Pancreas (tissue), 10 donors: ENCODE data around the gene MIB2. TPM values are rescaled to one million over a fixed set of nuclear protein-coding genes. Genes with fewer than 3 reads are reported as not detected.

Source experiments
- ATAC-seq, 4 donors: fragments of 200-7000 bp; cut with Tn5 transposase; one replicate each; pipeline versions ENCODE4 v1.8.0 to v1.9.1; 2020; ENCODE audit warnings: mild to moderate bottlenecking in 4 of 4, moderate library complexity in 4 of 4
- DNase-seq, 6 donors: peaks; one replicate each; pipeline ENCODE4 v3.0.0-alpha.2; 2020
- FAIRE-seq: peaks from 2 replicates; lab custom pipeline; 2012; peaks lifted over from hg19 to GRCh38; lab: Jason Lieb, UNC
- H3K27ac ChIP-seq, 4 donors: fragments of 200-600 bp; sonication (generic); 1 replicate in 3 of 4; 2 replicates in 1 of 4; pipeline versions ENCODE4 v1.5.0 to v1.8.0; 2020
- H3K27me3 ChIP-seq, 4 donors: fragments of 200-600 bp; one replicate each; pipeline ENCODE4 v1.8.0; 2021
- H3K36me3 ChIP-seq, 3 donors: fragments of 200-600 bp; sonication (generic) in 1 of 3; one replicate each; pipeline versions ENCODE4 v1.5.0 to v1.8.0; 2020 to 2021
- H3K4me1 ChIP-seq, 3 donors: fragments of 200-600 bp; one replicate each; pipeline ENCODE4 v1.8.0; 2021
- H3K4me3 ChIP-seq, 4 donors: fragments of 200-600 bp; sonication (generic) in 2 of 4; one replicate each; pipeline versions ENCODE4 v1.5.0 to v1.8.0; 2020 to 2021
- H3K9me3 ChIP-seq, 4 donors: fragments of 200-600 bp; one replicate each; pipeline ENCODE4 v1.8.0; 2021
- CTCF ChIP-seq, 4 donors: fragments of 200-600 bp; sonication (generic) in 3 of 4; IDR thresholded peaks; one replicate each; pipeline versions ENCODE4 v1.5.0 to v1.8.0; 2021; ENCODE audit warnings: antibody characterized with exemption in 4 of 4
- WGBS, 2 donors: extraction: QIAGEN DNeasy Blood & Tissue Kit; methylation state at CpG; one replicate each; pipeline ENCODE4 v1.1.7; 2013; 5-methylcytosine and 5-hydroxymethylcytosine counted together
- intact Hi-C, 3 donors: fragments of 100-400 bp; cut with DNase I; formaldehyde crosslinking; loops; one replicate each; pipeline versions ENCODE4 v1.11.1 to v1.14.2; 2022
- polyA plus RNA-seq, 2 donors: library from polyadenylated mRNA; stranded (reverse); fragments of 200-250 nt; gene quantifications; one replicate each; pipeline ENCODE4 v1.2.3, GENCODE V29; 2013
- total RNA-seq, 6 donors: library from RNA; stranded (reverse); fragmentation: NEBNext Ultra II Directional in 4 of 6; extraction: Animal tissue kit (Norgen Biotek cat#: 25700) in 4 of 6; gene quantifications; one replicate each; pipeline versions ENCODE4 v1.2.1 to v1.2.4, GENCODE V29; 2021 to 2023
- donor health status: healthy with polysubstance abuse.
- donor health status: DM: no; HTN: no; CAD: no; lungs with moderate emphysema.
- donor health status: DM: no; HTN: no; CAD: no.
- donor health status: control.
- donor health status: control.
- donor health status: Bipolar disorder and iron deficiency.
- donor health status: DM: yes; HTN: yes; CAD: no.
- donor health status: DM: no; HTN: no; CAD: no.
- donor health status: DM: no; HTN: no; CAD: no.
- donor health status: DM: yes; HTN: yes; CAD: no.

The MIB2 gene
- total and polyA plus RNA-seq, 8 donors, result 27.4 to 253 (median 37.2) TPM

- FAIRE-seq, result no peak
- no peak for ATAC-seq
- Histone ChIP-seq H3K36me3 (no peaks in the 10 kb centered on the region), H3K9me3 (no peaks in the 10 kb centered on the region), H3K27ac (no peak overlapping the region), H3K4me1 (peaks cover 0 to 7% (median 0%) of the 10 kb centered on the region in 3 donors), H3K4me3 (no peak overlapping the region), H3K27me3 (no peaks in the 10 kb centered on the region)
- intact Hi-C loops, result no loop called here
- WGBS, 2 donors, result 73 to 79% methylated on average over 13 of the region's 13 CpGs
- TF ChIP-seq CTCF (IDR thresholded peaks at IDR 0.05), result no peak
- DNase-seq, result no peak
Measured at GRCh38 chr1:1578371-1578940, 36.8 kb upstream of the MIB2 start.

- Histone ChIP-seq H3K27me3 (no peaks in the 10 kb centered on the region), H3K4me3 (no peak overlapping the region), H3K27ac (no peak overlapping the region), H3K36me3 (no peaks in the 10 kb centered on the region), H3K4me1 (no peaks in the 10 kb centered on the region), H3K9me3 (no peaks in the 10 kb centered on the region)
- 64 to 71% methylated on average over 9 of the region's 9 CpGs for WGBS, 2 donors
- peak in 1 of 6 donors; percentile 3 for DNase-seq
- no peak for FAIRE-seq
- ATAC-seq, result no peak
- no peak for TF ChIP-seq CTCF (IDR thresholded peaks at IDR 0.05)
- intact Hi-C loops, result no loop called here
Measured at GRCh38 chr1:1582585-1583346, 32.5 kb upstream of the MIB2 start.

- Histone ChIP-seq H3K27me3 (no peaks in the 10 kb centered on the region), H3K9me3 (no peaks in the 10 kb centered on the region), H3K27ac (no peak overlapping the region), H3K36me3 (no peaks in the 10 kb centered on the region), H3K4me1 (no peaks in the 10 kb centered on the region), H3K4me3 (no peak overlapping the region)
- intact Hi-C loops, result no loop called here
- ATAC-seq, result no peak
- peak in 1 of 6 donors; percentile 30 for DNase-seq
- no peak for TF ChIP-seq CTCF (IDR thresholded peaks at IDR 0.05)
- FAIRE-seq, result no peak
- WGBS, 2 donors, result 77 to 81% methylated on average over 23 of the region's 23 CpGs
Measured at GRCh38 chr1:1583347-1584010, 31.8 kb upstream of the MIB2 start.

- ATAC-seq (no peak), FAIRE-seq (no peak), DNase-seq (no peak)
- Histone ChIP-seq H3K4me1 (no peaks in the 10 kb centered on the region), H3K27ac (no peak overlapping the region), H3K36me3 (no peaks in the 10 kb centered on the region), H3K9me3 (no peaks in the 10 kb centered on the region), H3K27me3 (no peaks in the 10 kb centered on the region), H3K4me3 (no peak overlapping the region)
- TF ChIP-seq CTCF (IDR thresholded peaks at IDR 0.05), result no peak
- 80 to 88% methylated on average over 13 of the region's 13 CpGs for WGBS, 2 donors
- intact Hi-C loops, result no loop called here
Measured at GRCh38 chr1:1591452-1591851, 23.8 kb upstream of the MIB2 start.
